Fibroblast of pulmonary artery (primary cell): Measurements from ENCODE around the gene SPACDR.
"Not testable (repeated sequence)": the region's sequence is repeated elsewhere in the genome, so short reads cannot be mapped to it uniquely, and the experiment has no call there.

Source experiments
- DNase-seq: peaks from one replicate; pipeline ENCODE4 v3.0.0-alpha.2; 2010; ENCODE audit warnings: low read depth
- H3K4me3 ChIP-seq: replicated peaks from 2 replicates; pipeline ENCODE4 v1.5.1; 2011; ENCODE audit warnings: low read depth, mild to moderate bottlenecking, control low read depth, low read length, moderate library complexity
- CTCF ChIP-seq: IDR thresholded peaks from 2 replicates; pipeline ENCODE4 v1.5.1; 2011; ENCODE audit warnings: mild to moderate bottlenecking, control low read depth, low read length, inconsistent platforms; ENCODE audit errors: missing control alignments

Gene SPACDR

GRCh38 chr7:100446040-100446439 lies 18.0 kb downstream of the SPACDR start:
- H3K4me3 ChIP-seq, result no peak overlapping the region
- DNase-seq, result peak; percentile 70
- no peak for TF ChIP-seq CTCF

- TF ChIP-seq CTCF, result no peak
- H3K4me3 ChIP-seq, result no peak overlapping the region
- peak; percentile 89 for DNase-seq
Measured at GRCh38 chr7:100444311-100445278, 19.5 kb downstream of the SPACDR start.

GRCh38 chr7:100443096-100443840 lies 20.8 kb downstream of the SPACDR start:
- DNase-seq, result no peak
- no peak for TF ChIP-seq CTCF
- H3K4me3 ChIP-seq, result no peak overlapping the region

GRCh38 chr7:100441641-100442535 lies 22.2 kb downstream of the SPACDR start:
- no peak for DNase-seq
- no peak overlapping the region for H3K4me3 ChIP-seq
- TF ChIP-seq CTCF, result no peak

GRCh38 chr7:100439244-100439643 lies 24.8 kb downstream of the SPACDR start:
- not testable (repeated sequence) for DNase-seq, H3K4me3 ChIP-seq

GRCh38 chr7:100438731-100439130 lies 25.3 kb downstream of the SPACDR start:
- not testable (repeated sequence) for H3K4me3 ChIP-seq, DNase-seq

- no peak for TF ChIP-seq CTCF
- H3K4me3 ChIP-seq, result no peak overlapping the region
- DNase-seq, result no peak
Measured at GRCh38 chr7:100438172-100438571, 25.9 kb downstream of the SPACDR start.
